HG03439 (cell line): ENCODE data around the gene NACC1.
"Not testable (repeated sequence)": the region's sequence is repeated elsewhere in the genome, so short reads cannot be mapped to it uniquely, and the experiment has no call there.

Experiments used
- ATAC-seq: cut with Tn5 transposase; IDR thresholded peaks from one replicate; pipeline ENCODE4 v1.9.1; 2021; ENCODE audit warnings: mild to moderate bottlenecking, moderate library complexity; ENCODE audit not compliant: unreplicated experiment

The NACC1 gene

GRCh38 chr19:13160557-13160956 is 42.5 kb downstream of the NACC1 start:
- no peak for ATAC-seq

DNA sequence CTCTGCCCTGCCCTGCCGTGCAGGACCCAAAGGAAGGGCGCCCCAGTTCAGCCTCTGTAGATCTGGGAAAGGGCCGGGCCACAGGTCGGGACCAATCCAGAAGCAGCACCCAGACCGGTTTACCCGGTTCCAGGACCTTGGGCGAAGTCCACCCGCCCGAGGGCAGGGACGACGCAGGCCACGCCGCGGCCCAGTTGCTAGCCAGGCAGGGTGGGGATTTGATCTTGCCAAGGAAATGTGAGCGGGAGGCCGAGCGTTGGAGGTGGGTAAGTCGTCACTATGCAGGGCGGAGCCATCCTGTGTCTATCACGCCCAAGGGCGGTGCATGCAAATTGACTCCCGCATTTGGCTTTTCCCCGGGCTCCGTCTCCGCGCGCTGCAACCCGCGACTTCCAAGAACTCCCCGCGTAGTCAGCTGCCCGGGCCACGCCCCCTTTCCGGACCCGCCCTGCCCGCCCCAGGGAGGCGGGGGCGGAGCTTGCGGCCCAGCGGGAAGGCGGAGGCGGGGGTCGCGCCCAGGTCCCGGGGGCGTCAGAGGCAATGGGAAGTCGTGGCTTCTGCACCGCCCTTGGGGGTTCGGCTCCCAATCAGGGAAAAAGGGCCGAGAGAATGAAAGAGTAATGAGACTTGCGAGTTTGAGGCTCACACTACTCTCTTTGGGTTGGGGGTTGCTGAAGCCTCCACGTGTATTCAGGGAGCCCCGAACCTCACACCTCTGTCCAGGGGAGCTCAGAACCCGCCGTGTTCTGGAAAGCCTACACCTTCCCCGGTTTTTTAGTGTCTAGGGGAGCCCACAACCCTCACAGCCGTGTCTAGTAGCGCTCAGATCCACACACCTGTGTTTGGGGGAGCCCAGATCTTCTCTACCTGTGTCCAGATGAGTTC is 44.9 kb downstream of the NACC1 start:
- peak; percentile 49 for ATAC-seq

GRCh38 chr19:13163609-13164342 is 45.7 kb downstream of the NACC1 start:
- ATAC-seq = no peak

DNA sequence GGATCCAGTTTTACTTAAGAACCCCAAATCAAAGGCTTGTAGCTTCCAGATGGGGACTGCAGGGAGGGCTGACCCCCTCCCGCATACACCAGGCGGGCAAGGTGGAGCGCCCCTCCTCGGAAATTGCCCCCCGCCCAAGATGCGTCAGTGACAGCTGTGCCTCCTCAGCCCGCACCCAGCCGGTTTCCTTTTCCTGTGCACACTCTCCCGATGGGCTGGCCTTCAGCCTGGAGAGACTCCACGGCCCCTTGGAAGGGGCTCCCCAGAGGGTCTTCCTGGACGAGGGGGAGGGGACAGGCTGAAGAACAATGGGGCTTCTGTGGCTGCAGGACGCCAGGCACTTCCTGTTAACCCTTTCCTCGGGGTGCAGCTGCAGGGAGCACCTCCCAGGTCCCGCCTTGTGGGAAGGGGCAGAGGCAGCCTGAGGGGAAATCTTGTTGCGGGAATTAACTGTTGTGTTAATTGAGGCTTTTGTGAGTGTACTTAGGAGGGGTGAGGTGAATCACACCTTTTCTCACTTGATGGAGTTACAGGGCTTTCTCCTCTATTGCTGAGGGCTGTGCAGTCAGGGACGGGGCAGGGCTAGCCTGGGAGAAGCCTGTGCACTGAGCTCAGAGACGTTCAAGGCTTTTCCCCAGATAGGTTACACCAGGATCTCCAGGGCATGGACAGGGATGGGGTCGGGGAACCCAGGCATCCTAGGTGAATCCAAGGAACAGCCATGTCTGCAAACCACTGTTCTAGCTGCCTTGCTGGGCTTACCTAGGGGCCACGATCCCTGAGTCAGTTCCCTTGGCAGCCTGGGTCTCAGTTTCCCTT is 46.5 kb downstream of the NACC1 start:
- no peak for ATAC-seq

GRCh38 chr19:13165162-13165997 is 47.3 kb downstream of the NACC1 start:
- ATAC-seq = no peak

DNA sequence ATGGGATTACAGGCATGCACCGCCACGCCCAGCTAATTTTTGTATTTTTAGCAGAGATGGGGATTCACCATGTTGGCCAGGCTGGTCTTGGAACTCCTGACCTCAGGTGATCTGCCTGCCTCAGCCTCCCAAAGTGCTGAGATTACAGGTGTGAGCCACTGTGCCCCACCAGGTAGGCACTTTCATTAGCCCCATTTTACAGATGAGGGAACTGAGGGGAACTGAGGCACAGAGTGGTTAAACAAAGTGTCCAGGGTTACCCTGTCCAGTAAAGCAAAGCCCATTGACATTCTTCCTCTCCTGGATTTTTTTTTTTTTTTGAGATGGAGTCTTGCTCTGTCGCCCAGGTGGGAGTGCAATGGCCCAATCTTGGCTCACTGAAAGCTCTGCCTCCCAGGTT is 48.1 kb downstream of the NACC1 start:
- ATAC-seq = not testable (repeated sequence)

- no peak for ATAC-seq
Measured at GRCh38 chr19:13169769-13170168, 51.7 kb downstream of the NACC1 start.

DNA sequence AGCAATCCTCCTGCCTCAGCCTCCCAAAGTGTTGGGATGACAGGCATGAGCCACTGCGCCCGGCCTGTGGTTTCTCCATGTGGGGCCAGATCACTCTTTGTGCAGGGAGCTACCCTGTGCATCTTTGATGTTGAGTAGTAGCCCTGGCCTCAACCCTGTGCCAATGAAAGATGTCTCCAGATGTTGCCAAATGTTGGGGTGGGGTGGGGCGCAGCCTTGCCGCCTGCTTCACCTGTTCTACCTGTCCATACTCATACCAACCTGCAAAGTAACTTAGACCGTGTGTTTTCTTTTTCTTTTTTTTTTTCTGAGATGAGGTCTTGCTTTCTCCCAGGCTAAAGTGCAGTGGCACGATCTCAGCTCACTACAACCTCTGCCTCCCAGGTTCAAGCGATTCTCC is 53.1 kb downstream of the NACC1 start:
- no peak for ATAC-seq

DNA sequence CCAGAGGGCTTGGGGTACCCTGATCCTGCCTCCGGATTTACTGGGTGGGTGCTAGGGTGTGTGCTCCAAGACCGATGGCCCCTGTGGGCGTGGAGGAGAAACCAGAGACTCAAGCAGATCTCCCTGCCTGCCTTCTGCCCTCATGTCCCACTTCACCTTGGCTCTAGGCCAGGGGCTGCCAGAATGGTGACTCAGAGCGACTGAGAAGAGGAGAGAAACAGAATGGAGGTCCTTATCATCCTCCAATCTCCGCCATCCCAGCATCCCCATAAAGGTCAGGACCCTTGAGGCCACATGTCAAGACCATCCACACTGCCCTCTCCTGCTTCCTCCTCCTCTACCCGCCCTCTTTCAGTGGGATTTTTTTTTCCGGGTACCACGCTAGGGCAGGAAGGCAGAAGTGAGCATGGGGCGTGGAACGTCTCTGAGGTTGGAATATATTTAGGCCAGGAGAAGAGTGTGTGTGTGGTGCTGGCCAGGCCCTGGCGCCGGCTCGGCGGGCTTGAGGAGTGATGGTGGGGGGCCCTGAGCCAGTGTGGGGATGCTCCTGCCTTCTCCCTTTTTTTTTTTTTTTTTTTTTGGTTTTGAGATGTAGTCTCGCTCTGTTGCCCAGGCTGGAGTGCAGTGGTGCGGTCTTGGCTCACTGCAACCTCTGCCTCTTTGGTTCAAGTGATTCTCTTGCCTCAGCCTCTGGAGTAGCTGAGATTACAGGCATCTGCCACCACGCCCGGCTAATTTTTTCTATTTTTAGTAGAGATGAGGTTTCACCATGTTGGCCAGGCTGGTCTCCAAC is 54.5 kb downstream of the NACC1 start:
- ATAC-seq = no peak

DNA sequence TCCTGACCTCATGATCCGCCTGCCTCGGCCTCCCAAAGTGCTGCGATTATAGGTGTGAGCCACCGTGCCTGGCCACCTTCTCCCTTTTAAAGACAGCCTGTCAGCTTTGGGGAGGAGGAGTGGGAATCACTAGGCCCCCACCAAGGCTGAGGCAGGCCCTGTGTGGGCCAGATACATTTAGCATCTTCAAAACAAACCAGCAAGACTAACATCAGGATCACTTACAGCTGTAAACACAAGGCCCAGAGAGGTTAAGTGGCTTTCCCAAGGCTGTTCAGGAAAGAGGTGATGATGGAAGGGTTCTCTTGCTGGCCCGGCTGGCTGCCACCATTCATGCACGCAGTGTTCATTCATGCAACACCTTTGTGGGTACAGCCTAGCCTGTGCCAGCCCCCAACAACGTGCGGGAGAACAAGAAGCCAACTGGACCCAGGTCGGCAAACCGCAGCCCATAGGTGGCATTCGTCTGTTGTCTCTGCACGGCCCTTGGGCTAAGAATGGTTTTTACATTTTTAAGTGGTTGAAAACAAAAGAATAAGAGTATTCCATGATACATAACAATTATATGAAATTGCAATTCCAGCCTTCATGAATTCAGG is 55.2 kb downstream of the NACC1 start:
- ATAC-seq = no peak

DNA sequence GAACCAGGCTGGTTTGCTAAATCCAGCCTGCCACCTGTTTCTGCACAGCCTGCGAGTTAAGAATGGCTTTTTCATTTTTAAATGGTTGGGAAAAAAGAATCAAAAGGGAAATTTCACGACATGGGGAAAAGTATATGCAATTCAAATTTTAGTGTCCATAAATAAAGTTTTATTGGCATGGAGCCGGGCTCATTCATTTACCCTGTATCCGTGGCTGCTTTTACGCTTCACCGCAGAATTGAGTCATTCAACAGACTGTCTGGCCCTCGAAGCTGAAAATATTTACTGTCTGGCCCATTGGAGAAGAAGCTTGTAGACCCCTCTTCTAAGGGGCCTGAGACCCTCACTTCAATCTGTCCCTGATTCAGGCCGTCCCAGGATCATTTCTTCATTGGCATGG is 58.3 kb downstream of the NACC1 start:
- ATAC-seq = no peak

DNA sequence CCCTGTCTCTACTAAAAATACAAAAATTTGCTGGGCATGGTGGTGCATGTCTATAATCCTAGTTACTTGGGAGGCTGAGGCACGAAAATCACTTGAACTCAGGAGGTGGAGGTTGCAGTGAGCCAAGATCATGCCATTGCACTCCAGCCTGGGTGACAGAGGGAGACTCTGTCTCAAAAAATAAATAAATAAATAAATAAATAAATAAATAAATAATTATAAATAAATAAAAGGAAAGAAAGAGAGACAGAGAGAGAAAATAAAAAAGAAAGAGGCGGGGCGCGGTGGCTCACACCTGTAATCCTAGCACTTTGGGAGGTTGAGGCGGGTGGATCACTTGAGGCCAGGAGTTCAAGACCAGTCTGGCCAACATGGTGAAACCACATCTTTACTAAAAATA is 59.5 kb downstream of the NACC1 start:
- not testable (repeated sequence) for ATAC-seq

- not testable (repeated sequence) for ATAC-seq
Measured at GRCh38 chr19:13178291-13178690, 60.2 kb downstream of the NACC1 start.

DNA sequence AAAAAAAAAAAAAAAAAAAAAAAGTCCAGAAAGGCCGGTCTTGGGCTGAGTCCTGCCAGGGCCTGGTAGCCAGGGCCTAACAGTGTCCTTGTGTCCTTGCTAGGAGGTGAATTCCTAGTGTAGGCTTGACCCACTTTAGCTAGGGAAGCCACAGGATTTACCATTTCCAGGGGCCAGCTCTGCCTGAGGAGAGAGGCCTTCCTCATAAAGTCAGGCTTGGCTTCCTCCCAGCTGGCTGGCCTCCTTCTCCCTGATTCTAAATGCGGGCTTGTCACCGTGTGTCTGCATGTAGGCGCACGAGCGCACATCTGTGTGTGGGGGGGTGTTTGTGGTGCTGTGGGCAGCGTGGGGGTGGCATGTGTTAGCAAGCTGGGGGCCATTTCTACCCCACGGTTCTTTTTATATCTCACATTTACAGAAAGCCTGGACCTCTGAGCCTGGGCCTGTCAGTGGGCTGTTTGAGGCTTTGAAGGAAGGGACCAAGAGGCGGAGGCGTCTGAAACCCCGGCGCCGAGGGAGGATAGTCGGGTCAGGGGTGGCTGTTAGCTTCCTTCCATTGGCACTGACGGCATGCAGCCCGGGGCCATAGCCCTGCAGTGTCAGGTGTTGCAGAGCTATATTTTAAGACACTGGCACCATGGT is 63.8 kb downstream of the NACC1 start:
- ATAC-seq = no peak

GRCh38 chr19:13184926-13185325 is 66.9 kb downstream of the NACC1 start:
- not testable (repeated sequence) for ATAC-seq

DNA sequence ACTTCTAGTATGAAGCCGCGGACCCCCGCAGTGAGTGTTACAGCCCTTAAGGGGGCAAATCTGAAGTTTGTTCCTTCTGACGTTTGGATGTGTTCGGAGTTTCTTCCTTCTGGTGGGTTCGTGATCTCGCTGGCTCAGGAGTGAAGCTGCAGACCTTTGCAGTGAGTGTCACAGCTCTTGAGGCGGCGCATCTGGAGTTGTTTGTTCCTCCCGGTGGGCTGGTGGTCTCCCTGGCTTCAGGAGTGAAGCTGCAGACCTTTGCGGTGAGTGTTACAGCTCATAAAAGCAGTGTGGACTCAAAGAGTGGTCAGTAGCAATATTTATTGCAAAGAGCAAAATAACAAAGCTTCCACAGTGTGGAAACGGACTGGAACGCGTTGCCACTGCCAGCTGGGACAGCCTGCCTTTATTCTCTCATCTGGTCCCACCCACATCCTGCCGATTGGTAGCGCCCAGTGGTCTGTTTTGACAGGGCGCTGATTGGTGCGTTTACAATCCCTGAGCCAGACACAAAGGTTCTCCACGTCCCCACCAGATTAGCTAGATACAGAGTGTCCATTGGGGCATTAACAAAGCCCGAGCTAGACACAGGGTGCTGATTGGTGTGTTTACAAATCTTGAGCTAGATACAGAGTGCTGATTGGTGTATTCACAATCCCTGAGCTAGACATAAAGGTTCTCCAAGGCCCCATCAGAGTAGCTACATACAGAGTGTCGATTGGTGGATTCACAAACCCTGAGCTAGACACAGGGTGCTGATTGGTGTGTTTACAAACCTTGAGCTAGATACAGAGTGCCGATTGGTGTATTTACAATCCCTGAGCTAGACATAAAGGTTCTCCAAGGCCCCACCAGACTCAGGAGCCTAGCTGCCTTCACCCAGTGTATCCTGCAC is 67.9 kb downstream of the NACC1 start:
- not testable (repeated sequence) for ATAC-seq

- not testable (repeated sequence) for ATAC-seq
Measured at GRCh38 chr19:13186688-13187087, 68.6 kb downstream of the NACC1 start.

GRCh38 chr19:13187419-13187818 is 69.4 kb downstream of the NACC1 start:
- ATAC-seq = no peak
